Measurements from ENCODE around the gene PSMD13.

Gene PSMD13

GRCh38 chr11:295351-296170 is 58.8 kb downstream of the PSMD13 start:
- Histone ChIP-seq H4K20me1 (ENCODE audit: insufficient read depth, low read length) (no peaks in the 10 kb centered on the region), H2AFZ (ENCODE audit: low read length) (no peak overlapping the region), H3K36me3 (replicated peaks; ENCODE audit: insufficient read depth, low read length) (no peaks in the 10 kb centered on the region), H3K9me2 (replicated peaks; ENCODE audit: insufficient read depth, low read length) (no peaks in the 10 kb centered on the region), H3K9ac (ENCODE audit: low read length) (no peak overlapping the region), H3K4me2 (ENCODE audit: low read depth, low read length) (no peak overlapping the region), H3K27ac (ENCODE audit: low read length) (no peak overlapping the region), H3K4me1 (ENCODE audit: low read length) (no peaks in the 10 kb centered on the region), H3K4me3 (ENCODE audit: low read length) (no peak overlapping the region), H3K27me3 (replicated peaks; ENCODE audit: insufficient read depth, low read length) (peaks cover 27% of the 10 kb centered on the region), H3F3A (ENCODE audit: insufficient read depth, low read length) (no peaks in the 10 kb centered on the region), H3K79me2 (ENCODE audit: low read length) (no peaks in the 10 kb centered on the region), H3K9me3 (replicated peaks; ENCODE audit: insufficient read depth, low read length) (no peaks in the 10 kb centered on the region)
- no peak for DNase-seq
- TF ChIP-seq EZH2phosphoT487 (IDR thresholded peaks at IDR 0.05; ENCODE audit: low read length) (no peak), CTCF (IDR thresholded peaks at IDR 0.05; ENCODE audit: low read length) (no peak), EZH2 (optimal IDR thresholded peaks at IDR 0.05; ENCODE audit: low read depth, low read length) (no peak)

GRCh38 chr11:296171-297050 is 59.6 kb downstream of the PSMD13 start:
- Histone ChIP-seq H3K4me3 (ENCODE audit: low read length) (no peak overlapping the region), H4K20me1 (ENCODE audit: insufficient read depth, low read length) (no peaks in the 10 kb centered on the region), H3K27ac (ENCODE audit: low read length) (no peak overlapping the region), H3K79me2 (ENCODE audit: low read length) (no peaks in the 10 kb centered on the region), H3F3A (ENCODE audit: insufficient read depth, low read length) (no peaks in the 10 kb centered on the region), H3K9me3 (replicated peaks; ENCODE audit: insufficient read depth, low read length) (no peaks in the 10 kb centered on the region), H3K27me3 (replicated peaks; ENCODE audit: insufficient read depth, low read length) (peaks cover 36% of the 10 kb centered on the region), H3K4me1 (ENCODE audit: low read length) (no peaks in the 10 kb centered on the region), H3K36me3 (replicated peaks; ENCODE audit: insufficient read depth, low read length) (no peaks in the 10 kb centered on the region), H3K4me2 (ENCODE audit: low read depth, low read length) (no peak overlapping the region), H3K9ac (ENCODE audit: low read length) (no peak overlapping the region), H3K9me2 (replicated peaks; ENCODE audit: insufficient read depth, low read length) (no peaks in the 10 kb centered on the region), H2AFZ (ENCODE audit: low read length) (no peak overlapping the region)
- TF ChIP-seq CTCF (IDR thresholded peaks at IDR 0.05; ENCODE audit: low read length) (no peak), EZH2 (optimal IDR thresholded peaks at IDR 0.05; ENCODE audit: low read depth, low read length) (no peak), EZH2phosphoT487 (IDR thresholded peaks at IDR 0.05; ENCODE audit: low read length) (no peak)
- DNase-seq, result no peak

- TF ChIP-seq EZH2phosphoT487 (IDR thresholded peaks at IDR 0.05; ENCODE audit: low read length), result no peak
- TF ChIP-seq EZH2 (optimal IDR thresholded peaks at IDR 0.05; ENCODE audit: low read depth, low read length), result no peak
- Histone ChIP-seq H2AFZ (ENCODE audit: low read length) (no peak overlapping the region), H3K4me3 (ENCODE audit: low read length) (no peak overlapping the region), H3K9me2 (replicated peaks; ENCODE audit: insufficient read depth, low read length) (no peaks in the 10 kb centered on the region), H3K27ac (ENCODE audit: low read length) (no peak overlapping the region), H3K9me3 (replicated peaks; ENCODE audit: insufficient read depth, low read length) (no peaks in the 10 kb centered on the region), H3K9ac (ENCODE audit: low read length) (no peak overlapping the region), H3K4me1 (ENCODE audit: low read length) (no peaks in the 10 kb centered on the region), H3K79me2 (ENCODE audit: low read length) (no peaks in the 10 kb centered on the region), H4K20me1 (ENCODE audit: insufficient read depth, low read length) (no peaks in the 10 kb centered on the region), H3K4me2 (ENCODE audit: low read depth, low read length) (no peak overlapping the region), H3K27me3 (replicated peaks; ENCODE audit: insufficient read depth, low read length) (peaks cover 36% of the 10 kb centered on the region), H3F3A (ENCODE audit: insufficient read depth, low read length) (no peaks in the 10 kb centered on the region), H3K36me3 (replicated peaks; ENCODE audit: insufficient read depth, low read length) (no peaks in the 10 kb centered on the region)
- DNase-seq, result no peak
Observed at GRCh38 chr11:297051-297585, 60.3 kb downstream of the PSMD13 start.

All from MM.1S (cell line).